SK-N-SH (cell line): ENCODE results near the gene ERVFRD-1.

Experiments used
- CHD2 ChIP-seq: fragments of 150-350 bp; IDR thresholded peaks from 2 replicates; pipeline ENCODE4 v1.6.1; 2018; ENCODE audit warnings: low read length; ENCODE audit not compliant: partially characterized antibody
- USF2 ChIP-seq: fragments of 150-350 bp; IDR thresholded peaks from 2 replicates; pipeline ENCODE4 v1.6.1; 2017; ENCODE audit warnings: antibody characterized with exemption, low read length, low read depth, borderline replicate concordance

GRCh38 chr6:11056871-11057270 lies 54.7 kb downstream of the ERVFRD-1 start:
- TF ChIP-seq USF2 (no peak), CHD2 (no peak)
